Measurements from ENCODE around the gene WBP4.
"Not testable (repeated sequence)": the region's sequence is repeated elsewhere in the genome, so short reads cannot be mapped to it uniquely, and the experiment has no call there.

The WBP4 gene

GRCh38 chr13:41061075-41061913 is at the start of gene WBP4:
TSS of gene WBP4 (plus strand) at chr13:41061509. CDS start at chr13:41061674, 165 bp downstream.
- DNase-seq (ENCODE audit: low read depth): peak; percentile 72

GRCh38 chr13:41012536-41012935 is 48.8 kb upstream of the WBP4 start:
- DNase-seq (ENCODE audit: low read depth): no peak

- DNase-seq (ENCODE audit: low read depth): no peak
These were observed 47.5 kb upstream of the WBP4 start for GRCh38 chr13:41013835-41014234.

GRCh38 chr13:41015920-41016319 is 45.4 kb upstream of the WBP4 start:
- DNase-seq (ENCODE audit: low read depth): no peak

- no peak for DNase-seq (ENCODE audit: low read depth)
These were observed 44.1 kb upstream of the WBP4 start for GRCh38 chr13:41017159-41017558.

- no peak for DNase-seq (ENCODE audit: low read depth)
These were observed 43.3 kb upstream of the WBP4 start for GRCh38 chr13:41017817-41018601.

GRCh38 chr13:41018602-41018948 is 42.7 kb upstream of the WBP4 start:
- DNase-seq (ENCODE audit: low read depth): no peak

- no peak for DNase-seq (ENCODE audit: low read depth)
These were observed 42.3 kb upstream of the WBP4 start, which contains the start of gene ELF1 for GRCh38 chr13:41019011-41019487. TSS of gene ELF1 (minus strand) at chr13:41019316. CDS start at chr13:40982054, 37,262 bp downstream.

GRCh38 chr13:41019578-41020347 is 41.5 kb upstream of the WBP4 start:
- no peak for DNase-seq (ENCODE audit: low read depth)

- no peak for DNase-seq (ENCODE audit: low read depth)
These were observed 35.8 kb upstream of the WBP4 start for GRCh38 chr13:41025518-41025917.

- no peak for DNase-seq (ENCODE audit: low read depth)
These were observed 34.5 kb upstream of the WBP4 start for GRCh38 chr13:41026788-41027187.

GRCh38 chr13:41028051-41028450 is 33.3 kb upstream of the WBP4 start:
- no peak for DNase-seq (ENCODE audit: low read depth)

GRCh38 chr13:41029629-41030028 is 31.7 kb upstream of the WBP4 start:
- DNase-seq (ENCODE audit: low read depth): no peak

- DNase-seq (ENCODE audit: low read depth): no peak
These were observed 28.5 kb upstream of the WBP4 start for GRCh38 chr13:41032691-41033376.

GRCh38 chr13:41034382-41034781 is 26.9 kb upstream of the WBP4 start:
- DNase-seq (ENCODE audit: low read depth): no peak

GRCh38 chr13:41034881-41035280 is 26.4 kb upstream of the WBP4 start:
- no peak for DNase-seq (ENCODE audit: low read depth)

GRCh38 chr13:41036557-41036956 is 24.8 kb upstream of the WBP4 start:
- DNase-seq (ENCODE audit: low read depth): not testable (repeated sequence)

- no peak for DNase-seq (ENCODE audit: low read depth)
These were observed 21.6 kb upstream of the WBP4 start for GRCh38 chr13:41039746-41040145.

- no peak for DNase-seq (ENCODE audit: low read depth)
These were observed 20.6 kb upstream of the WBP4 start for GRCh38 chr13:41040584-41041334.

GRCh38 chr13:41042419-41042818 is 18.9 kb upstream of the WBP4 start:
- not testable (repeated sequence) for DNase-seq (ENCODE audit: low read depth)

- no peak for DNase-seq (ENCODE audit: low read depth)
These were observed 12.7 kb upstream of the WBP4 start for GRCh38 chr13:41048640-41049039.
